ENCODE measurements around the gene CEBPE.

The CEBPE gene

DNA sequence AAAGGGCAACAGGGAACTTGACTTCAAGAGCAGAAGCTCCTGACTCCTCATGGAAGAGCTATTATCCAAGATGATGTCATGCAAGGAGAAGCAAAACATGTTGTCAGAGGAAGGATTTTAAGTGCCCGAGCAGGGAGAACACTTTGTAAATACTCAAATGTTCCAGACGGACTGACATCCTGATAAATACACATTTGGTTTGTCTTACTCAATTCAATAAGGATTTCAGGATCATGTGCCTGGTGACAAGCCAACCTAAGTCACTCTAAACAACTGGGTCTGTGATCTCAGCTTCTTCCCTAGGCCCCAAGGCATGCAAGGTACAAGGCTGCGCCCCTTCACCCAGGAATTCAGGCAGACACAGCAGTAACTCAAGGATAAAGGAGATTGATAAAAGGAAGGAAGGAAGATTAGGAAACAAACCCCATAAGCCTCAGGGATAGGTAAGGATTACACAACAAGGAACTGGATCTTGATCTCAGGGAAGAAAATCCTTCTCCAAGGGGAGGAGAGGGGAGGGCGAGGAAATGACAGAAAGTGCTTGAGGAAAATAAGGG, 26.8 kb upstream of the CEBPE start:
- in situ Hi-C loops (cut with MboI; ENCODE audit: low sequenced_read_pairs) = no loop called here

DNA sequence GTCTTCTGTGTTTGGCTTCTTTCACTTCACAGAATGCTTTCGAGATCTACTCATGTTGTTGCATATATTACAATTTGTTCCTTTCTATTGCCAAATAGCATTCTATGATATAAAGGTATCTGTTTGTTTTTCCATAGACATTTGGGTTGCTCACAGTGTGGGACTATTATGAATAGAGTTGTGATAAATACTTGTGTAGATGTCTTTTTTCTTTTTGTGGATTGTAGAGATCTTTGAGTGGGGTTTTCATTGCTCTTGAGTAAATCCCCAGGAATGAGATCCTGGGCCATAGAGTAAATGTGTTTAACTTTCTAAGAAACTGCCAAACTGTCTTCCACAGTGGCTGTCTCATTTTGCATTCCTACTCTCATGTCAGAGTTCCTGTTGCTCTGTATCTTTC, 24.9 kb upstream of the CEBPE start:
- in situ Hi-C loops (cut with MboI; ENCODE audit: low sequenced_read_pairs) = no loop called here

DNA sequence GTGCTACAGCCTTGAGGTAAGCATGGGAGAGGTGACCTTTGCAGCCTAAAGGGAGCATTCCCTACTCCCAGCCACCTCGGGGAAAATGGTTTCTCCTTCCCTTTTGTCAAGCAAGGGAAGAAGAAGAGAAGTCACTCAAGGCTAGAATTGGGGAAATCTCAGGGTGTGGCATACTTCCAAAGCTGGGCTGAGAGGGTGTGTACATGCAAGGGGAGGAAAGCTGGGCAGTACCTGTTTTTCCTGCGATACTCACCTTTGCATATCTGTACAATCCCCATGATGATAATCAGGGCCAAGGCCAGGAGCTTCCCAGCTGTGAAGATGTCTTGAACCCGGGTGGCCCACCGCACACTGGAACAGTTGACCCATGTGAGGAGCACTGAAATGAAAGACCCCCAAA, 23.8 kb upstream of the CEBPE start:
- in situ Hi-C loops (cut with MboI; ENCODE audit: low sequenced_read_pairs) = no loop called here

DNA sequence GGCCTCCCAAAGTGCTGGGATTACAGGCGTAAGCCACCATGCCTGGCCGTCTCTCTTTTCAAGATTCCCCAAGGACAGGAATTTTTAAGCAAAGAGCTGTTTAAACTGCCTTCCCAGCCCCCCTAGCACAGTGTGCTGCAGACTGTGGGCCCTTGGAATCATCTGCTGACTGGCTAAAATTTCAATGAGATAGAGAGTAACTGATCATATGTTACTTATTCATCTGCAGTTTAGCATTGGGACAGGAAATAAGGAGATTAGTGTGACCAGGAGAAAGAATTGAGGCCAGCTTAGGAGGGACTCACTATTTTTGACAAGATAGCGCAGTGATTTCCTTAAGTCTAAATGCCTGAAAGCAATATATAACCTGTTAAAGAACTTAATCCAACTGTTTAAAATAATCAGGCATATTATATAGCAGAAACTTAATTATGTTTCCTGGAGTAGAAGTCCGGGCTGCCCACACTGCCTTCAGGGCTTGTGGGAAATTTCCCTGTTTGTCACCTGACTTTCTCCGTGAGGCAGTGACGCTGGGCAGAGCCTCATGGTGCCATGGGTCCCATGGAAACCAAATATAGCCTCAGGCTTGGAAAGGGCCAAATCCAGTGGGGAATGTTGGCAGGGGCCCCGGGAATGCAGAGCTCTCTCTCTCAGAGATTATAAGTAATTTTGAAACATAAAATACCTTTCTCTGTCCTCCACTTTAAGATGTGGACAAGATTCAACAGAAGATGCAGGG, 22.8 kb upstream of the CEBPE start:
- in situ Hi-C loops (cut with MboI; ENCODE audit: low sequenced_read_pairs) = no loop called here

DNA sequence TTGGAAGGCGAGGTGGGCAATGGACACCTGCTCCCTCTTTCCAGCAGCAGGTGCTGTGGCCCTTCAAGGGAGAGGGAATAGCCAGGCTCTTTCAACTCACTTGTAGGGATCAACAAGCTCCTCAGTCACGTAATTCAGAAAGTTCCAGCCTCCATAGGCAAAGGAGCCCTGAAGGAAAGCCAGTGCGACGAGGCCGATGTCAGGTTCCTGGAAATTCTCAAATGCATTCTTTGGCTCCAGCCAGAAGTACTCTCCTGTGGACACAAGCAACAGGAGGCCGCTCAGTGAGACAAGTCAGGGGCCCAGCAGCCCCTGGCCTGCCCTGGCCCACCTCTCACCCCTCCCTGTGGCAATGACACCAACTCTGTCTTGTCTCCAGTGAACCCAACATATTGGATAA, 21.3 kb upstream of the CEBPE start:
- in situ Hi-C loops (cut with MboI; ENCODE audit: low sequenced_read_pairs) = no loop called here

DNA sequence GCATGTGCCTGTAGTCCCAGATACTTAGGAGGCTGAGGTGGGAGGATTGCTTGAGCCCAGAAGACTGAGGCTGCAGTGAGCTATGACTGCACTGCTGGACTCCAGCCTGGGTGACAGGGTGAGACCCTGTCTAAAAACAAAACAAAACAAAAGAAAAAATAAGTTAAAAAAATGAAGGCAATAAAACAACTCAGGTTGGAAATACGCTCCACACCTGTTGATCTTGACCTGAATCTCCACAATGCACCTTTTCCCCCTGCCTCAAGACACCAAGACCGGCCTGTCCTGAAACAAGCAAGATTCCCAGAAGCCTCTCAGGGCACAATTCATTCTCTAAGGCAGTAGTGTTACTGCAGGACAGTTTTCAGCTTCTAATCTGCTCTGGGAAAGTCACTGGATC, 20.8 kb upstream of the CEBPE start:
- in situ Hi-C loops (cut with MboI; ENCODE audit: low sequenced_read_pairs) = no loop called here

DNA sequence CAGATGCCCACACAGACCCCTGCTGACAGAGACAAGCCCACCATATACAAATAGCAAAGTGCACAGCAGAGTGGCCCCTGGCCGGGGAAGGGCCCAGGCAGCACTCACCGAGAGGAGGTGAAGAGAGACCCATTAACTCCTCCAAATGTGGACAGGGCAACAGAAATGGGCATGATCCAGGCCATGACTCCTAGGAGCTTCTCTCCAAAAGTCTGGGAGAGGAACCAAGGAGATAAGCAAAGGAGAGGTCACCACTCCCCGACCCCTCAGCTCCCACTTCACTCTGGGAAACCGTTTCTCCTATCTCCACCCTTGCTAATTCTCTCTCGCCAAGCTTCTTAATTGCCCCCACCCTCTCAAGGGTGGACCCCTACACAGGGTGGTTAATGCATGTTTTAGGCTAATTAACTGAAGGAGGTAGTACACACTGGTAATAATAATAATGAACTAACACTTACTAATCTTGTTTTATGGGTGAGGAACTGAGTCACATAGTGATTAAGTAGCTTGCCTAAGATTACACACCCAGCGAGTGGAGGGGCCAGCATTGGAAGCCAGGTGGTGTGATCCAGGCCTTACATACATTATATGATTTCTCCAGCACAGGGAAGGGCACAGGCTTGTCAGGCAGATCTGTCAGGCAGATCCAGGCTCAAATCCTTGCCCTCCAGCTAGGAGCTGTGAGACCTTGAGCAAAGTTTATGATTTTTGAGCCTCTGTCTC, 18.9 kb upstream of the CEBPE start:
- in situ Hi-C loops (cut with MboI; ENCODE audit: low sequenced_read_pairs) = no loop called here

DNA sequence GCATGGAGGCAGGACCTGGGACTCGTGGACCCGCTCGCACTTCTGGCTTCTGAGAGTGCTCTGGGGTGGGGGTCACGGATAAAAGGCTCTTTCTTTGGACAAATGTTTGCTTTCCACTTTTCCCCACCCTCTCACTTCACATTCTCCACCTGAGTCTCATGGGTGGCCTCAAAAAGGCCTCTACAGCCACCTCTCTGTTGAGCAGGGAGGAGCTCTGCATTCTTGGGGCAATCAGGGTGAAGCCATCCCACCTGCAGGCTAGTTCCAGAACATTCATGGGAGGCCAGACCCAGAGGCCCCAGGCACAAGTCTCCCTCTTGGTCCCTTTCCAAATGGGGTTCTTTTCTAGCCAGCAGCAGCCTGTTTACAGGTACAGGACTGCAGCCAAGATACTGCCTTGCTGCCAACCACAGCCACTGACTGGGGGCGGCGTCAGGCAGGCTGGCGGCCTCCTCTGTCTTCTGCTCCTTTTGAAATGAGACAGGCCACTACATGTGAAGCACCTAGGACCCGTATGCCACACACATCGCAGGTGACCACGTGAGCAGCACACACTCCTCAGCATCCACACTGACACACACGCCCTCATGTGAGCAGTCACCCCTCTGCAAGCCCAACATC, 18.2 kb upstream of the CEBPE start:
- in situ Hi-C loops (cut with MboI; ENCODE audit: low sequenced_read_pairs) = no loop called here

DNA sequence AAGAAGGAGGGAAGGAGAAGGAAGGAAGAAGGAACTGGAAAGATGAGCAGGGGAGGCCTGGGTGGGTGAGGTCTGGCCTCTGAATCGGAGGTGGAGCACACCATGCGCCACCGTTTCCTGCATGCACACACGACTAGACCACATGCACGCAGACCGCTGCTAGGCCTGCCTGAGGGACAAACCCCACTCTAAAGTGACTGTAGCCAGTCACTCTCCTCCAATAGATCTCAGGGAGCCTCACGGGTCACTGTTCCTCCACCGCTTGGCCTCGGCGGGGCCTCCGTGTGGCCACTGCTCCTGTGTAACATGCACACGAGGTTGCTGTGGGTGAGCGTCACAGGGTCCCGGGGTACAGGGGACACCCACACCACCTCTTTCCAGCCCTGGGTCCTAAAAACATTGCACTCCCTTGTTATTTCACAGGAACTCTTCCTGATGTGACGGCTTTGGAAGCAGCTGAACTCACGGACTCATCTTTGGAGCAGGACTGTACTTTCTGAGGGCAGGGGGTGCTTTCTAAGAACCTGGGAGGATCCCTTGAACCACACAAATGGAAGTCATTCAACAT, 17.6 kb upstream of the CEBPE start:
- in situ Hi-C loops (cut with MboI; ENCODE audit: low sequenced_read_pairs) = no loop called here

DNA sequence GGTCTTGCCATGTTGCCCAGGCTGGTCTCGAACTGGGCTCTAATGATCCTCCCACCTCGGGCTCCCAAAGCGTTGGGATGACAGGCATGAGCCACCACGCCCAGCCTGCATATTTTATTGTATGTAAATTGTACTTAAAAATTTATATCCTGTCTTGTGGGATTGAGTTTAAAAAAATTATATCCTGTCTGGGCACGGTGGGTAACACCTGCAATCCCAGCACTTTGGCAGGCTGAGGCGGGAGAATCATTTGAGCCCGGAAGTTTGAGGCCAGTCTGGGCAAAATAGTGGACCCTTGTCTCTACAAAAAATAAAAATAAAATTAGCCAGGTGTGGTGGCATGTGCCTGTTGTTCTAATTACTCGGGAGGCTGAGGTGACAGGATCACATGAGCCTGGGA, 13.9 kb upstream of the CEBPE start:
- in situ Hi-C loops (cut with MboI; ENCODE audit: low sequenced_read_pairs) = no loop called here

DNA sequence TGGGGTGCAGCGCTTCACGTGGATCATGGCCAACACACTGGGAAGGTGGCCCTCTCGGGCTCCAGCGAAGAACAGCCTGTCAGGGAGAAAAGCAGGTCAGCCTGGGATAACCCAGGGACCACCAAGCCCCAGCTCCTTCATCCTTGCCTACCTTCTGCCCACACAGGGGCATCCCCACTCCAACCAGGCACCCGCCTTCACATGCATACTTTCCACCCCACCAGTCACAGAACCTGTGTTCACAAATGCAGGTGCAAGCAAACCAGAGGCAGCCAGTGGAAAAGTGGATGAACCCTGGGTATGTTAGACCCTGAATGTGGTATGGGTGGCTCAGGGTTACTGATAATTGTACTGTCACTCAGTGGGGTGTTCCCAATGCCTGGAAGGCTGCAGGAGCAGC, 12.4 kb upstream of the CEBPE start:
- in situ Hi-C loops (cut with MboI; ENCODE audit: low sequenced_read_pairs) = no loop called here

DNA sequence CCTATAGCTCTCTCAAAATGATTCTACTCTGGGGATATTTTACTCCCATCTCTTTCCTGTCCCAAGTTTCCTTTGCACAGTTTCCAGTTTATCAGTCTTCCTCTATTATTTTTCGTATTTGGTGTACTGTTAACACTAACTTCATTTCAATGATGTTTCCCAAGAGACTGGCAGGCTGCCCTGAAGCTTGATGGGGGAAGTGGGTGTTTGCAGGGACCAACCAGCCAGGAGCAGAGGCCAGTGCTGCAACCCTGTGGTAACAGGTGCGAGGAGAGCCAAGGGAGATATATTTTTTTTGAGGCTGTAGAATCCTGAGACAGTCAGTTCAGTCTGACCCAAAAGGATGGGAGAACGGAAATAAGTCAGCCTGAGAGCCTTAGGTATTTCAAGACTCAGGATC, 11.8 kb upstream of the CEBPE start:
- in situ Hi-C loops (cut with MboI; ENCODE audit: low sequenced_read_pairs) = no loop called here

DNA sequence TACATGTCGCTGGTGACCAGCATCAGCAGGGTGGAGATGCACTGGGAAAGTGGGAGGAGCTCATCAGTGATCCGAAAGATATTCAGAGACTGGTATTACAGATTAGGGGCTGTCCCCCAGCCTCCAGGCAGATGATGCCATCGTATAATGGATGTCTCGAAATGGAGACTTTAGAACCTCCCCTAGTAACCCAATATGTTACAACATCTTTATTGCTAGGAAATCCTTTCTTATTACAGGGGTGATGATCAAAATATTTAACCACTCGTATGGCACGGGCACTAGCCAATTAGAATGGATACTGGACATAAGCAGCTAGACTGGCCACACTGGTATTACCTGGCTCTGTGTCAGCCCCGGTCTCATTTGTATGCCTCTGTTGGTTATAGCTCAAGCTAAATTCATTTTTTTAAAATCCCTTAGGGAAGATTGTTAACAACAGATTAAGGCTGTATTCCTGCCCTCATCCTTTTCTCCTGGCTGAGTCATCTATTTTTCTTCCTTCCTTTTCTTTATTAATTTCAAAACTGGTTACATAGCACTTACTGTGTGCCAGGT, 10.8 kb upstream of the CEBPE start:
- in situ Hi-C loops (cut with MboI; ENCODE audit: low sequenced_read_pairs) = no loop called here

DNA sequence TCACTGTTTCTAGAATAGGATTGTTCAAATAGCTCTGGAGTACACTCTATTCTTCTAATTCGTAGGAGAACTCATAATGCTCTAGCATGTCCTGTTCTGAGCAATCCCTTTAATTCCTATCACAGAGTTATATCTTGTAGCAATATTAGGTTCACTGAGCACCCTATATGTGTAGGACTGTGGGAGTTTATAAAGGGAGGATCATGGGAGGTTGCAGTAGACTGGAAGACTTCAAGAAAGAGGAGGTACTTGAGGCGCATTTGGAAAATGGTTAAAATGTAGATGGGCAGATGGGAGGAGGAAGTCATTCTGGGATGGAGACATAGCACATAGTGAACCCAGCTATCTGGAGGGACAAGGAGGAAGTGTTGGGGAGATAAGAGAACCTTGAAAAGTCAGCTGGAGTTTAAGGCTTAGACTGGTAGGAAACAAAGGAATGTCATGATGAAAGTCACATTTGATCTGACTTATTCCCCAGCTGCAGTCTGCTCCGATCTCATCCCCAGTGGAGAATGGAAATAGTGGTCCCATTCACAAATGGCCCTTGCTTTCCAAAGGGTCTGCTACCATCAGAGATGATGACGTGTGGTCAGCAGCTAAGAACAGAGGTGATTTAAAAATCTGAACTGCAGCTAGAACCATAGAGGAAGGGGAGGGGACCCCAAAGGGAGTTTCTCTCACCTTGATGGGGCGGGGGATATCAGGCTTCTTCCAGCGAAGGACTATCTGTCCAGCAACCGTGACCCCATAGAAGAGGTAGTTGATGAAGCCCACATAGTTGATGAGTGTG, 10.1 kb upstream of the CEBPE start:
- in situ Hi-C loops (cut with MboI; ENCODE audit: low sequenced_read_pairs) = no loop called here

DNA sequence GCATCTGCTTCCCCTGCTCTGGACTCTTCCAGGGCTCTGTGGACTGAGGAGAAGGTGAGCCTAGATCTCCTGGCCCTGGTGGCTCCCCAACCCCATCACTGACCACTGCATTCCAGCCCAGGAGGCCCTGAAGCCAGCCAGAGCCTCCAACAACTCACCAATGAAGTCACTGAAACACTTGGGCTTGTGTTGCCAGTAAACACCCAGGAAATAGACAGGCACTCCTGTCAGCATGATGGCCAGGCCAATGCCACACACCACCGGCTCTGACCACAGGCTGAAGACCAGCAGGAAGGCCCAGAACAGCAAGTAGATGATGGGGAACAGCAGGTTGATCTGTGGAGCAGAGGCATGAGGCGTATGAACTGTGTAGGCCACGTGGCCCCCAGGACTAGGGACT, 8.8 kb upstream of the CEBPE start:
- in situ Hi-C loops (cut with MboI; ENCODE audit: low sequenced_read_pairs) = no loop called here

DNA sequence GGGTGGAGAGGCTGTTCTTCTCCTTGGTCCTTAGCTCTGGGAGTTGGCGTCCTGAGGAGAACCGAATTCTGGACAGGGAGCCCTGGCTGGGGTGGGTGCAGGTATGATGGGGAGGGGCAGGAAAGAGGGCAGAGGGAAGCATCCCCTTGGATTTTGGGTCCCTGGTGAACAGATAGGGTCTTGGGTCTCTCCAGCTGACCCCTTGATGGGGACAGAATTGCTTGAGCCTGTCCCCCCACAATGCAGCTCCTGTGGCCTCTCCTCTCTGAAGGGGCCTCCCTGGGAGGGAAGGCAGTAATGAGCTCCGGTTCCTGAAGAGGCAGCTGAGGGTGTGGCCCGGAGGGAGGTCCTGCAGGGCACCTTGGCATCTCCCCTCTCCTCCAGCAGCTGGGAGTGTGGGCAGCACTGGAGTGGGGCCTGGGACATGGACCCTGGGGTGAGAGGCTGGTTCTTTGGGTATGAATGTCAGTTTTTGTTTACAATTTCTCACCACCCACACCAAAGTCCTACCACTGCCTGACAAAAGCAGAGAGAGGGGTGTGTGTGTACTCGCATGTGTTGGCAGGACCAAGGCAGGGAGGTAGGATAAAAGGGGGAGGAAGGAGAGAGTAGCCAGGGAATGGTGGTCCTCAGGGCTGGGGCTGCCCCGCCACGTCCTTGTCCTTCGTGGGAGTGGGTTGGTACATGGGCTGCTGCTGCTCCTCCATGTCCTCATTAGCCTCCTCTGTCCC, 7.7 kb upstream of the CEBPE start:
- in situ Hi-C loops (cut with MboI; ENCODE audit: low sequenced_read_pairs) = no loop called here

DNA sequence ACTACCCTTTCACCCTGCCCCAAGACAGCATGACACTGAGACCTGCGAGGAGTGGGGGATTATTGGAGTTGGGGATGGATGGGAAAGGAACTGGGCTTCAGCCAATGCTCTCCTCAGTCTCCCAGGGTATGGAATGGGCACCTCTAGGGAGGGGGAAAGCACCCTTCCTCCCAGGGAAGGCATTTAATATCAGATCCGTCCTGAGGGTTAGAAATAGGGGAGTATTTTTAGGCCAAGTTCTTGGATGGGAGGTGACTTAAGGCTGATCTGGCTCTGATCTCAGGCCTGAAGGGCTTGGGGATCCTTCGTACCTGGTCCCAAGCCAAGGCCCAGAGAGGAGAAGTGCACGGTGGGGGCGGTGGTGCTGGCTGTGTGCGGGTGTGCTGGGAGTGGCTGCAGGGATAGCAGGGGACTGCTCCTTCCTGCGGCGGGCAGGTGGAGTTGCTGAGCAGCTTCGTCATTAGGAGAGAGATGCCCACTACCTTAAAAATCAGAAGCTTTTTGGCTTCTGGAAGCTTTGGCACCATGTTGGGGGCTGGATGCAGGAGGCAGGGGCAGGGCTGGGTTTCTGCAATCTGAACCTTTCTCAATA, 7.0 kb upstream of the CEBPE start:
- in situ Hi-C loops (cut with MboI; ENCODE audit: low sequenced_read_pairs) = no loop called here

DNA sequence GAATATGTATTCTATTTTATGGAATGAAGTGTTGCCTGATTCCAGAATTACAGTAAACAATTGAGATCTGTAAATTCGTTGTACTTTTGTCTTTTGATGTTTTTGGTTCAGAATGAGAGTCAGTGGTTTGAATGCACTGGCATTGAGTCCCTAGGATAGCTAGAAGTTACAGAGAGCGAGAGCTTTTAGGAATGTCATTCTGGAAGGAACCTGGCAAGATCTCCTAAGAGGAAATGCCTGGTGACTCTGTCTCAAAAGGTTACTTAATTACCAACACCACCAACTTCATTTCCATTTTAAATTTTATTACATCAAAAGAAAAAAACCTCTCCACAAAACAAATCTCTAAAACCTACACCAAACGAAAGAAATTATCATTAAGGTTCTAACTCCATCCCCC, 6.0 kb upstream of the CEBPE start:
- in situ Hi-C loops (cut with MboI; ENCODE audit: low sequenced_read_pairs) = no loop called here

DNA sequence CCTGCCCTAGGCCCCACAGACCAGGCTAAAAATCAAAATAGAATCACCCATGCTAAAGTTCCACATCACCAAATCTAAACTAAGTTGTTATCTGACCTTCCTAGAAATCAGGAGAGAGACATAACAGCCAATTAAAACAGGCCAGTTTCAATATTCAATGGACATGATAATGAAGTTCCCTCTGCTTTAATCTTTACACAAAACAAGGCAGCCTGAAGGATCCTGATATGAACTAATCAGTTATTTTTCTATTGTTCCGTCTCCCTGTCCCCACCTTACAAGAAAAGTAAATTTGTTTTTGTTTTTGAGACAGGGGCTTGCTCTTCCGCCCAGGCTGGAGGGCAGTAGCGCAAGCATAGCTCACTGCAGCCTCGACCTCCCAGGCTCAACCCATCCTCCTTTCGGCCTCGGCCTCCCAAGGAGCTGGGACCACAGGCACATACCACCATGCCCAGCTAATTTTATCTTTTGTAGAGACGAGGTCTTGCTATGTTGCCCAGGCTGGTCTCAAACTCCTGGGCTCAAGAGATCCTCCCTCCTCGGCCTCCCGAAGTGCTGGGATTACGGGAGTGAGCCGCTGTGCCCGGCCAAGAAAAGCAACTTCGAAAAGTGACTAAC, 5.4 kb upstream of the CEBPE start:
- in situ Hi-C loops (cut with MboI; ENCODE audit: low sequenced_read_pairs) = loop anchor here (5.0 kb wide), 1 partner anchor 63 kb away; no protein-coding TSS in a partner anchor
